H1 (cell line): ENCODE data around the gene CEP89. TPM values are rescaled to one million over a fixed set of nuclear protein-coding genes. Genes with fewer than 3 reads are reported as not detected.

Source experiments
- BACH1 ChIP-seq: IDR thresholded peaks from 2 replicates; pipeline ENCODE4 v1.6.1; 2012; ENCODE audit warnings: low read length, improper control_type of control experiment
- CHD7 ChIP-seq: fragments of 300-600 bp; sonication (generic); IDR thresholded peaks from 2 replicates; pipeline ENCODE4 v1.7.1; 2012; ENCODE audit warnings: low read length, moderate library complexity, mild to moderate bottlenecking, inconsistent platforms; ENCODE audit not compliant: insufficient replicate concordance
- FOSL1 ChIP-seq: IDR thresholded peaks from 2 replicates; pipeline ENCODE4 v1.6.1; 2011; ENCODE audit warnings: mild to moderate bottlenecking, low read depth, low read length, moderate library complexity; ENCODE audit not compliant: insufficient read depth
- HDAC2 ChIP-seq, 2 experiments: fragments of 300-600 bp in 1 of 2; sonication (generic) in 1 of 2; IDR thresholded peaks; 2 replicates each; pipeline ENCODE4 v1.6.1; 2011 to 2012; ENCODE audit warnings: low read depth in 2 of 2, low read length in 2 of 2, mild to moderate bottlenecking in 2 of 2, moderate library complexity in 2 of 2, borderline replicate concordance in 1 of 2, inconsistent platforms in 1 of 2
- HDAC6 ChIP-seq: IDR thresholded peaks from one replicate; pipeline ENCODE4 v1.7.1; 2012; ENCODE audit warnings: low read depth, mild to moderate bottlenecking, inconsistent platforms, low read length, moderate library complexity
- RBBP5 ChIP-seq: IDR thresholded peaks from 2 replicates; pipeline ENCODE4 v1.7.1; 2012; ENCODE audit warnings: low read depth, mild to moderate bottlenecking, inconsistent platforms, low read length, moderate library complexity, borderline replicate concordance
- SP1 ChIP-seq: IDR thresholded peaks from 2 replicates; pipeline ENCODE4 v1.6.1; 2011; ENCODE audit warnings: low read depth, low read length
- SUZ12 ChIP-seq: fragments of 200-600 bp; sonication (generic); IDR thresholded peaks from 2 replicates; pipeline ENCODE4 v1.6.1; 2012; ENCODE audit warnings: mild to moderate bottlenecking, inconsistent platforms, low read length, moderate library complexity, mixed read lengths
- YY1 ChIP-seq: IDR thresholded peaks from 2 replicates; pipeline ENCODE4 v1.6.1; 2011; ENCODE audit warnings: low read depth, mild to moderate bottlenecking, low read length
- polyA plus RNA-seq, 7 experiments: library from polyadenylated mRNA; depleted of rRNA in 3 of 7; stranded (reverse) in 5 of 7; unstranded in 2 of 7; fragments of >200 nt in 5 of 7; fragments of 200-250 nt in 2 of 7; gene quantifications; 1 replicate in 5 of 7; 2 replicates in 1 of 7; 4 replicates in 1 of 7; pipeline versions ENCODE4 v1.2.1 to v1.2.3, GENCODE V29; 2011 to 2013; ENCODE audit warnings: missing spikeins in 2 of 7, mixed read lengths in 2 of 7
- total RNA-seq: library from RNA; stranded (reverse); fragmentation: NEBNext Ultra II Directional; extraction: Animal tissue kit (Norgen Biotek cat#: 25700); gene quantifications from 2 replicates; pipeline ENCODE4 v1.2.1, GENCODE V29; 2021

CEP89 gene
- total and polyA plus RNA-seq, 2 of the 8 experiments (the other 6 are each of a cell fraction or from before 2014, with no cell fraction given), result 23.0 to 23.6 TPM

- TF ChIP-seq CHD7 (no peak), BACH1 (no peak), HDAC2 (IDR thresholded peaks at IDR 0.05; ENCODE audit: borderline replicate concordance in 1 of 2, low read depth in 2 of 2, low read length in 2 of 2) (no peak), SP1 (no peak), SUZ12 (no peak), FOSL1 (no peak), RBBP5 (no peak), YY1 (no peak), HDAC6 (no peak)
Observed at GRCh38 chr19:32910094-32910493, 61.7 kb downstream of the CEP89 start (continued).
